ENCODE results near the gene CYP51A1.
"Not testable (repeated sequence)": the region's sequence is repeated elsewhere in the genome, so short reads cannot be mapped to it uniquely, and the experiment has no call there.

The CYP51A1 gene

GRCh38 chr7:92131093-92131492 is 3.2 kb downstream of the CYP51A1 start:
- no peak for DNase-seq (ENCODE audit: low read depth in 3 of 3)

- DNase-seq (ENCODE audit: low read depth in 3 of 3): no peak
Observed at GRCh38 chr7:92121681-92122080, 12.6 kb downstream of the CYP51A1 start.

- DNase-seq (ENCODE audit: low read depth in 3 of 3): no peak
Observed at GRCh38 chr7:92119213-92119759, 15.0 kb downstream of the CYP51A1 start.

- no peak for DNase-seq (ENCODE audit: low read depth in 3 of 3)
Observed at GRCh38 chr7:92116949-92117348, 17.3 kb downstream of the CYP51A1 start.

- no peak for DNase-seq (ENCODE audit: low read depth in 3 of 3)
Observed at GRCh38 chr7:92115821-92116220, 18.5 kb downstream of the CYP51A1 start.

- DNase-seq (ENCODE audit: low read depth in 3 of 3): no peak
Observed at GRCh38 chr7:92110857-92111256, 23.4 kb downstream of the CYP51A1 start.

DNA sequence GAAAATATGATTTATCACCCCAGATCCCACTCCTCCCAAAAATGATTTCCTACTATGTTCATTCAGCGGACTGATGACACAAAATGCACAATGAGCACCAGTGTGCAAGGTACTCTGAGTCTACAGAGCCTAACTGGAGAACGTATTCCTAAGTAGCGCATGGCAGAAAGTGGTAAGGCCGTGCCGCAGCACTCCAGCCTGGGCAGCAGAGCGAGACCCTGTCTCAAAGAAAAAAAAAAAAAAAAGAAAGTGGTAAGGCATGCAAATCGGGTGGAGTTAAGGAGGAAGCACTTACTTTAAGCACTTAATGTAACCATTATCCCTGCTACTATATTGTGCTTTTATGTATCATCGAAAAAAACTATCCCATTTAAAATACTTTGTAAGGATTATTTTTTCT is 25.5 kb downstream of the CYP51A1 start:
- DNase-seq (ENCODE audit: low read depth in 3 of 3): no peak

DNA sequence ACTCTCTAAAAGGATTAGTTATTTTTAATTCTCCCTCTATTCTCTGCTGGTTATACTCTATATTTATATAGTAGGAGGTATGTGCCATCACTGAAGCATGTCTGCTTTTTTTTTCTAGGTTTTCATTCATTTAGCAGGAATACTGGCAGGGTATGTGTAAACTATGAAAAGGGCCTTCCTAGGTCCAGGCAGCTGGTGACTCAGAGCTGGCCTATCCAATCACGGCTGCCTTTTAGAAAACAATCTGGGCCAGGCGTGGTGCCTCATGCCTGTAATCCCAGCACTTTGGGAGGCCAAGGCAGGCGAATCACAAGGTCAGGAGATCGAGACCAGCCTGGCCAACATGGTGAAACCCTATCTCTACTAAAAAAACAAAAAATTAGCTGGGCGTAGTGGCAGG is 31.4 kb downstream of the CYP51A1 start:
- DNase-seq (ENCODE audit: low read depth in 3 of 3): not testable (repeated sequence)

DNA sequence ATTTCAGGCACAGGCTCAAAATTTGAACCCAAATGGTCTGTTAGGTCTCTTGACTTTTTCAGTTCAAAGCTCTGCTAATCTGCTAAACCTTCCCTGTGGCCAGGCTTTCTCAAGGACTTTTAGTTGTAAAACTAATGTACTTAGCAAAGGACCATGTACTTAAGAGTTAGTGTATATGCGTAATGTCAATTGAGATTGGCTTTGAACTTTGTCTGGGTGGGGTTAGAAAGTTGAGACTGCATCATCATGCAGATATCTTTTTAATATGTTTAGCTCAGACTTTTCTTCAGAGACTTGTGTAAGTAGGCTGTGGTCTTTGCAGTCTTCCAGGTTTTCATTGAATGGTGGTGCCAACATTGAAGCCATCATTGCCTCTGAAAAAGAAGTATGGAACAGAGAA is 33.7 kb downstream of the CYP51A1 start:
- no peak for DNase-seq (ENCODE audit: low read depth in 3 of 3)

GRCh38 chr7:92095380-92095779 is 38.9 kb downstream of the CYP51A1 start:
- DNase-seq (ENCODE audit: low read depth in 3 of 3): no peak

DNA sequence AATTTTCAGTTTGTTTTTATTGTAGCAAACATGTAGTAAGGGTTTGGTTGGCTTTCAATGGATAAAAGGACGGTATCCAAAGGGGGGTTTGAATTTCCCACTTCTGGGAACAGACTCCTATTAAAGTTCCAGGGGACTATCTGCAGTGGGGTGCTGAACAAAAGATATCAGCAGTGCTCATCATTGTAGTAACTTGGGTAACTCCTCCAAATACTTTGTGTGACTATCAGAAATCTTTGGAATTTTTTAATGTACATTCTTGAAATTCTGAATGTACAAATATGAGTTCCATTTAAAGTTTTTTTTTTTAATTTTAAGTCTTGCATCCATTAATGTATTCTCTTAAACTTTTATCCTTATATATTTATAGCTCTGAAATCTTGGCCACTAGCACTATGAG is 42.1 kb downstream of the CYP51A1 start:
- DNase-seq (ENCODE audit: low read depth in 3 of 3): no peak

DNA sequence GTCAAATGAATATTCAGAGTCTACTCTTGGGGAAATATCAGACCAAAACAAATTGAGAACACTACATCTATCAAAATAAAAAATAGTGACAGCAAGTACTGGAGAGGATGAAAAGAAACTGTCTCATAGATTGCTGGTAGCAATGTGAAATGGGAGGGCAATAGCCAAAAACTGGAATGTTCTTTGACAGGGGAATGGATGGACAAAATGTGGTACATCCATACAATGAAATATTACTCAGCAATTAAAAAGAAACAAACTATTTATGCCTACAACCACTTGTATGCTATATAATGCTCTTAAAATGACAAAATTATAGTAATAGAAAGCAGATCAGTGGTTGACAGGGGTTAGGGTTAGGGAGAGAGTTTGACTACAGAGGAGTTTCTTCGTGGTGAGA is 46.0 kb downstream of the CYP51A1 start:
- DNase-seq (ENCODE audit: low read depth in 3 of 3): no peak

DNA sequence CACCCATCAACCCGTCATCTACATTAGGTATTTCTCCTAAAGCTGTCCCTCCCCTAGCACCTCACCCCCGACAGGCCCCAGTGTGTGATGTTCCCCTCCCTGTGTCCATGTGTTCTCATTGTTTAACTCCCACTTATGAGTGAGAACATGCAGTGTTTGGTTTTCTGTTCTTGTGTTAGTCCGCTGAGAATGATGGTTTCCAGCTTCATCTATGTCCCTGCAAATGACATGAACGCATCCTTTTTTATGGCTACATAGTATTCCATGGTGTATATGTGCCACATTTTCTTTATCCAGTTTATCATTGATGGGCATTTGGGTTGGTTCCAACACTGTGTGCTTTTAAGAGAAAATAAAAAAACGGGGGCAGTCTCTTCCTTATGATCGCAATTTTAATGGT is 50.4 kb downstream of the CYP51A1 start:
- not testable (repeated sequence) for DNase-seq (ENCODE audit: low read depth in 3 of 3)

DNA sequence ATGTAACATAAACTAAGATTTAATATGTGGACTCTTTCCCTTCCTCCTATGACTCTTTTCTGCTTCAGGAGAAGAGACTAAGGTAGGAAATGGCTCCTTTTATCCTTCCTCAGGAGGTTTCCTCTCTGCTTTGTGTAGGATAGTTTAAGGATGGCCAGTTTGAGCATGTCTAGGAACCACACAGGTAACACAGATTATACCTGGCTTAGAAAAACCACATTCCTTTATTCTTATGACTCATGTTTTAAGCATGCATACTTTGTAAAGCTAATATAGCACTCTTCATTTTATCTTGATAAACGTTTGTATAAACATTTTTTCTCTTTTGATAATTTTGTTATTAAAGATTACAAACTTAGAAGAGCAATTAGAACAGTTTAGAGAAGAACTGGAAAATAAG is 57.8 kb downstream of the CYP51A1 start:
- no peak for DNase-seq (ENCODE audit: low read depth in 3 of 3)

DNA sequence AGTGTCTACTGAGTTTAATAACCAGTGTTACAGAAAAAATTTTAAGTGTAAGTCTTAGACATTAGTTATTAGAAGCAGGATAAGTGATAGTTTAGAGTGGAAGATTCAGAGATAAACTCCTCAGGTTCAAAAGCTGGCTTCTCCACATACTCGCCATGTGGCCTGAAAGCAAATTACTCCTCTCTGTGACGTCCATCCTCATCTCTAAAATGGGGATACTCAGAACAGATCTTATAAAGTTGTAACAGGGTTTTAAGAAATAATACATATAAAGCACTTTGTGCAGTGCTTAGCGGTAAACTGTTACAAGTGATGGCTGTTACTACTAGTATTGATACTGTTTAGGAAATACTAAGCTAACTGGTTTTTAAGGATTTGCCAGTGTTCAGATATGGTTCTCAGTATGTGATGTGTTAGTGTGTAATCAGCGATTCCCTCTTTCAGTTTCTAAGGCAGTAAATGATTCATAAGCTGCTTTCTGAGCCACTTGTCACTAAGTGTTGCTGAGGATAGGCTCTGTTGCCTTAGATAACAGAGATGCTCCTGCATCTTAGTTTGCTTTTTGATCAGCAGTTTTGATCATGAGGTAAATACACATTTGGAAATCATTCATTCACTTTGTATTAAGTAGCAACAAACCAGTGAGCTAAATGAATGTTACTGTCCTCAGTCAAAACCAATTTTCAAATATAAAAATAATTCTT is 58.7 kb downstream of the CYP51A1 start:
- no peak for DNase-seq (ENCODE audit: low read depth in 3 of 3)

DNA sequence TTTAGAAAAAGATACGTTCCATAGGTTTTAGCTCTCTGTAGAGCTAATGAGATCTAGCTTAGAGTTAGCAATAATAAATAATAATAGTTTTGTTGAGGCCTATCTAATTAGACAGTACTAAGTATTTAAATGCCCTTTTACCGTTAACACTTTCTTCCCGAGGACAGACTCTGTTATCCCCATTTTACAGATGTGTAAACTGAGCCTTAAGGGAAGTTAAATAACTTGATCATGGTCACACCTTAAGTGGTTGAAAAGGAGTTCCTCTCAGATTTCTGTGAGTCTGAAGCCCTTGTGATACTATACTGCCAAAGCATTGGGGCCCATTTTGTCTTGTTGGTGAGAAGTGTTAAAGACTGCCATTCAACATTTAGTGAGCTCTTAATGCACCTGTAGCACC is 61.6 kb downstream of the CYP51A1 start:
- no peak for DNase-seq (ENCODE audit: low read depth in 3 of 3)

DNA sequence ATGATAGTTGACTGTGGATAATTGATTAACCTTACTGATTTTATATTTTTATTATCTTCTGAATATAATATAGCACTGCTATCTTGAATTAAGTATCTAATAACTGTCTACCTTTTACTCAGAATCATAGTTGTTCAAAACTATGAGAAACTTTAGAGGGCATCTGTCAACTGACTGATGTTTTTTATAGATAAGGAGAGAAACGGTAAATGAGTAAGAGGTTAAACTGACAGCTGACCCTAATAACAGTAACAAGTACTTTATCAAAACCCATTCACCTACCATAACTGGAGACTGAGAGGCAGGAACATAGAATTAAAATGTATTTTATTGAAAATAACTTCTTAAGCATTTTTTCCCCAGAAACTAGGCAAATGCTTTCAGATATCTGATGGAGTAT is 62.2 kb downstream of the CYP51A1 start:
- no peak for DNase-seq (ENCODE audit: low read depth in 3 of 3)

DNA sequence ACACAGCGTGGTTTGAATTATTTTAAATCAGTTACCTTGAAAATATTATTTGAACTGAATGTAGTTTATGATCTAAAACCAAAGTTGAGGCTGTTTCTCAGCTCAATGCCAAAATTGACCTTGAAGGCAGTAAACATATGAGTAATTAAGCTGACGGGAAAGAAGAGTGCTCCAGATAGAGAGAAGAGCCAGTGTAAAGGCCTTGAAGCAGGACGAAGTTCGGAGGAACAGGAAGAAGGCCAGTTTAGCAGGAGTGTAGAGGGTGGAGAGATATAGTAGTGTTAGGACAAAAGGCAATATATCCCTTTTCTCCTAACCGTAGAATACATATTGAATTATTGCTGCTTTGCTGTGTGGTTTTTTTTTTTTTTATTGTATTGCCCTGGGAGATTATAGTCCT is 63.2 kb downstream of the CYP51A1 start:
- DNase-seq (ENCODE audit: low read depth in 3 of 3): no peak

- no peak for DNase-seq (ENCODE audit: low read depth in 3 of 3)
Observed at GRCh38 chr7:92064438-92065029, 69.7 kb downstream of the CYP51A1 start.
